HEK293 (cell line): ENCODE results near the gene SPHK1.
A peak's percentile ranks its signal among the peaks of the same experiment; 100 is the strongest.

ENCODE experiments used
- GLI4 ChIP-seq: fragments of 450-650 bp; formaldehyde crosslinking; IDR thresholded peaks from 2 replicates; pipeline ENCODE4 v1.5.1; 2016; ENCODE audit warnings: missing biosample characterization, missing genetic modification characterization
- HOXD13 ChIP-seq: sonication (generic); formaldehyde crosslinking; IDR thresholded peaks from 2 replicates; pipeline ENCODE4 v1.8.0; 2022; ENCODE audit warnings: missing genetic modification reagents, borderline replicate concordance
- KLF1 ChIP-seq: fragments of 450-650 bp; formaldehyde crosslinking; IDR thresholded peaks from 2 replicates; pipeline ENCODE4 v1.5.1; 2016; ENCODE audit warnings: missing biosample characterization, missing genetic modification characterization
- KLF16 ChIP-seq: fragments of 450-650 bp; formaldehyde crosslinking; IDR thresholded peaks from 2 replicates; pipeline ENCODE4 v1.5.1; 2017; ENCODE audit warnings: missing biosample characterization, missing genetic modification characterization
- TCF7L2 ChIP-seq: IDR thresholded peaks from 2 replicates; pipeline ENCODE4 v1.6.1; 2011; ENCODE audit warnings: low read depth, mild to moderate bottlenecking, inconsistent platforms, low read length, moderate library complexity, borderline replicate concordance
- YY1 ChIP-seq: fragments of 450-650 bp; formaldehyde crosslinking; IDR thresholded peaks from 2 replicates; pipeline ENCODE4 v1.5.1; 2018; ENCODE audit warnings: missing biosample characterization, missing genetic modification characterization
- ZEB2 ChIP-seq: fragments of 450-650 bp; formaldehyde crosslinking; IDR thresholded peaks from 2 replicates; pipeline ENCODE4 v1.5.1; 2016; ENCODE audit warnings: missing biosample characterization, missing genetic modification characterization
- ZFHX2 ChIP-seq: fragments of 450-650 bp; formaldehyde crosslinking; conservative IDR thresholded peaks from 2 replicates; pipeline ENCODE4 v1.5.1; 2016; ENCODE audit warnings: missing biosample characterization, missing genetic modification characterization
- ZFP41 ChIP-seq: fragments of 450-650 bp; formaldehyde crosslinking; IDR thresholded peaks from 2 replicates; pipeline ENCODE4 v1.5.1; 2016; ENCODE audit warnings: missing biosample characterization, missing genetic modification characterization, borderline replicate concordance
- ZIC2 ChIP-seq: fragments of 450-650 bp; formaldehyde crosslinking; IDR thresholded peaks from 2 replicates; pipeline ENCODE4 v1.5.1; 2016; ENCODE audit warnings: missing biosample characterization, missing genetic modification characterization
- ZNF169 ChIP-seq: fragments of 450-650 bp; formaldehyde crosslinking; IDR thresholded peaks from 2 replicates; pipeline ENCODE4 v1.5.1; 2016; ENCODE audit warnings: missing biosample characterization, missing genetic modification characterization
- ZNF211 ChIP-seq: fragments of 450-650 bp; formaldehyde crosslinking; IDR thresholded peaks from 2 replicates; pipeline ENCODE4 v1.5.1; 2016; ENCODE audit warnings: low read depth, missing biosample characterization, missing genetic modification characterization
- ZNF354C ChIP-seq: fragments of 450-650 bp; formaldehyde crosslinking; IDR thresholded peaks from 2 replicates; pipeline ENCODE4 v1.5.1; 2016; ENCODE audit warnings: missing biosample characterization, missing genetic modification characterization, low read depth, borderline replicate concordance
- ZNF404 ChIP-seq: fragments of 450-650 bp; formaldehyde crosslinking; IDR thresholded peaks from 2 replicates; pipeline ENCODE4 v1.5.1; 2017; ENCODE audit warnings: missing biosample characterization, missing genetic modification characterization
- ZNF530 ChIP-seq: fragments of 450-650 bp; formaldehyde crosslinking; IDR thresholded peaks from 2 replicates; pipeline ENCODE4 v1.5.1; 2016; ENCODE audit warnings: low read depth, missing biosample characterization, missing genetic modification characterization
- ZNF610 ChIP-seq: fragments of 450-650 bp; formaldehyde crosslinking; IDR thresholded peaks from 2 replicates; pipeline ENCODE4 v1.5.1; 2016; ENCODE audit warnings: missing biosample characterization, missing genetic modification characterization, borderline replicate concordance
- ZNF664 ChIP-seq: fragments of 450-650 bp; formaldehyde crosslinking; IDR thresholded peaks from 2 replicates; pipeline ENCODE4 v1.5.1; 2016; ENCODE audit warnings: missing biosample characterization, missing genetic modification characterization
- ZNF776 ChIP-seq: fragments of 450-650 bp; formaldehyde crosslinking; IDR thresholded peaks from 2 replicates; pipeline ENCODE4 v1.5.0; 2017; ENCODE audit warnings: missing biosample characterization, missing genetic modification characterization, borderline replicate concordance
- ZNF791 ChIP-seq: fragments of 450-650 bp; formaldehyde crosslinking; IDR thresholded peaks from 2 replicates; pipeline ENCODE4 v1.5.1; 2016; ENCODE audit warnings: missing biosample characterization, missing genetic modification characterization
- ZNF843 ChIP-seq: fragments of 450-650 bp; formaldehyde crosslinking; IDR thresholded peaks from 2 replicates; pipeline ENCODE4 v1.5.1; 2016; ENCODE audit warnings: missing biosample characterization, missing genetic modification characterization
- ZSCAN23 ChIP-seq: fragments of 450-650 bp; formaldehyde crosslinking; IDR thresholded peaks from 2 replicates; pipeline ENCODE4 v1.5.1; 2016; ENCODE audit warnings: missing biosample characterization, missing genetic modification characterization
- TF ChIP-seq, protein P1 (sequence below): fragments of 450-650 bp; formaldehyde crosslinking; IDR thresholded peaks from 2 replicates; pipeline ENCODE4 v1.5.1; 2016; ENCODE audit warnings: missing biosample characterization, missing genetic modification characterization
- TF ChIP-seq, protein P2 (sequence below): IDR thresholded peaks from 2 replicates; pipeline ENCODE4 v1.6.1; 2011; ENCODE audit warnings: mild to moderate bottlenecking, low read depth, low read length, borderline replicate concordance
- TF ChIP-seq, protein P3 (sequence below): fragments of 450-650 bp; formaldehyde crosslinking; IDR thresholded peaks from 2 replicates; pipeline ENCODE4 v1.5.1; 2016; ENCODE audit warnings: missing biosample characterization, missing genetic modification characterization, low read depth
- TF ChIP-seq, protein P4 (sequence below): fragments of 450-650 bp; formaldehyde crosslinking; IDR thresholded peaks from 2 replicates; pipeline ENCODE4 v1.5.1; 2016; ENCODE audit warnings: missing biosample characterization, missing genetic modification characterization
- TF ChIP-seq, protein P5 (sequence below): fragments of 450-650 bp; formaldehyde crosslinking; conservative IDR thresholded peaks from 2 replicates; pipeline ENCODE4 v1.5.1; 2016; ENCODE audit warnings: low read depth, missing biosample characterization, missing genetic modification characterization
- TF ChIP-seq, protein P6 (sequence below): fragments of 450-650 bp; formaldehyde crosslinking; IDR thresholded peaks from 2 replicates; pipeline ENCODE4; 2016; ENCODE audit warnings: missing biosample characterization, missing genetic modification characterization
- TF ChIP-seq, protein P7 (sequence below): sonication (generic); formaldehyde crosslinking; IDR thresholded peaks from 2 replicates; pipeline ENCODE4 v1.8.1; 2022; ENCODE audit warnings: mild to moderate bottlenecking, moderate library complexity, missing genetic modification reagents

Gene SPHK1

DNA sequence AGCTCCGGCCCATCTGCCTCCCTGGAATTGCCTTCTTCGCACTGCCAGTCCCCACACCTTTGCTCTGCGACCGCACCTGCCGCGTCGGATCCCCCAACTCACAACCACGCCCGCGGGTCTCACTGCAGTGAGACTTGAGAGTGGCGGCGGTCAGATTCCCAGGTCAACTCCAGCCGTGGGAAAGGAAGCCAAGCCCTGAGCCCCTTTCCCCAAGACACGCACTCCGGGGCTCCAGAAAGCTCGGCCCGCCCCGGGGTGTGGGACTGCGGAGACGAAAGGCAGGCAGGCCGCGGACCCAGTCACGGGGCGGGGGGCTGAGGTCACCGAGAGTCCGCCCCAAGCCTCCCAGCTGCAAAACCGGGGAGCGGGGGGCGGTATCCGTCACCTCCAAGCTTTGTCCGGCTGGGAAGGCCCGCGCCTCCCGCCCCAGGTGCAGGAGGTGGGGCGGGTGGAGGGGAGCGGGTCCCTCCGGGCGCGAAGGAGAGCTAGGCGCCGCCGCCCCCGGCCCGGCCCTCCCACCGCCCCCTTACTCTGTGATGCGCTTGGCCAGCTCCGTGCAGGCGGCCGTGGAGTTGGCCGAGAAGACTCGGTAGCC, 31.3 kb upstream of the SPHK1 start (continued):
- TF ChIP-seq ZNF169 (tag by site-specific recombination) (no peak), HOXD13 (CRISPR knock-in tag) (no peak), YY1 (tag by site-specific recombination) (no peak), KLF1 (tag by site-specific recombination) (peak; percentile 18), ZNF354C (tag by site-specific recombination) (no peak), ZSCAN23 (tag by site-specific recombination) (no peak), ZIC2 (tag by site-specific recombination) (no peak), ZNF664 (tag by site-specific recombination) (no peak), ZNF530 (tag by site-specific recombination) (no peak), ZNF211 (tag by site-specific recombination) (no peak), ZNF776 (tag by site-specific recombination) (no peak), ZNF791 (no peak), GLI4 (tag by site-specific recombination) (no peak), KLF16 (tag by site-specific recombination) (no peak), ZFHX2 (tag by site-specific recombination) (peak; percentile 19; the same call in 1 of the 2 replicates), ZFP41 (tag by site-specific recombination) (no peak), TCF7L2 (no peak), ZNF843 (no peak), ZNF610 (tag by site-specific recombination) (no peak), ZNF404 (tag by site-specific recombination) (no peak), ZEB2 (no peak)
- TF ChIP-seq, protein P1, sequence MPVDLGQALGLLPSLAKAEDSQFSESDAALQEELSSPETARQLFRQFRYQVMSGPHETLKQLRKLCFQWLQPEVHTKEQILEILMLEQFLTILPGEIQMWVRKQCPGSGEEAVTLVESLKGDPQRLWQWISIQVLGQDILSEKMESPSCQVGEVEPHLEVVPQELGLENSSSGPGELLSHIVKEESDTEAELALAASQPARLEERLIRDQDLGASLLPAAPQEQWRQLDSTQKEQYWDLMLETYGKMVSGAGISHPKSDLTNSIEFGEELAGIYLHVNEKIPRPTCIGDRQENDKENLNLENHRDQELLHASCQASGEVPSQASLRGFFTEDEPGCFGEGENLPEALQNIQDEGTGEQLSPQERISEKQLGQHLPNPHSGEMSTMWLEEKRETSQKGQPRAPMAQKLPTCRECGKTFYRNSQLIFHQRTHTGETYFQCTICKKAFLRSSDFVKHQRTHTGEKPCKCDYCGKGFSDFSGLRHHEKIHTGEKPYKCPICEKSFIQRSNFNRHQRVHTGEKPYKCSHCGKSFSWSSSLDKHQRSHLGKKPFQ: no peak
- TF ChIP-seq, protein P2, sequence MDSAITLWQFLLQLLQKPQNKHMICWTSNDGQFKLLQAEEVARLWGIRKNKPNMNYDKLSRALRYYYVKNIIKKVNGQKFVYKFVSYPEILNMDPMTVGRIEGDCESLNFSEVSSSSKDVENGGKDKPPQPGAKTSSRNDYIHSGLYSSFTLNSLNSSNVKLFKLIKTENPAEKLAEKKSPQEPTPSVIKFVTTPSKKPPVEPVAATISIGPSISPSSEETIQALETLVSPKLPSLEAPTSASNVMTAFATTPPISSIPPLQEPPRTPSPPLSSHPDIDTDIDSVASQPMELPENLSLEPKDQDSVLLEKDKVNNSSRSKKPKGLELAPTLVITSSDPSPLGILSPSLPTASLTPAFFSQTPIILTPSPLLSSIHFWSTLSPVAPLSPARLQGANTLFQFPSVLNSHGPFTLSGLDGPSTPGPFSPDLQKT: no peak
- TF ChIP-seq, protein P3, sequence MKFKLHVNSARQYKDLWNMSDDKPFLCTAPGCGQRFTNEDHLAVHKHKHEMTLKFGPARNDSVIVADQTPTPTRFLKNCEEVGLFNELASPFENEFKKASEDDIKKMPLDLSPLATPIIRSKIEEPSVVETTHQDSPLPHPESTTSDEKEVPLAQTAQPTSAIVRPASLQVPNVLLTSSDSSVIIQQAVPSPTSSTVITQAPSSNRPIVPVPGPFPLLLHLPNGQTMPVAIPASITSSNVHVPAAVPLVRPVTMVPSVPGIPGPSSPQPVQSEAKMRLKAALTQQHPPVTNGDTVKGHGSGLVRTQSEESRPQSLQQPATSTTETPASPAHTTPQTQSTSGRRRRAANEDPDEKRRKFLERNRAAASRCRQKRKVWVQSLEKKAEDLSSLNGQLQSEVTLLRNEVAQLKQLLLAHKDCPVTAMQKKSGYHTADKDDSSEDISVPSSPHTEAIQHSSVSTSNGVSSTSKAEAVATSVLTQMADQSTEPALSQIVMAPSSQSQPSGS: no peak
- TF ChIP-seq, protein P4, sequence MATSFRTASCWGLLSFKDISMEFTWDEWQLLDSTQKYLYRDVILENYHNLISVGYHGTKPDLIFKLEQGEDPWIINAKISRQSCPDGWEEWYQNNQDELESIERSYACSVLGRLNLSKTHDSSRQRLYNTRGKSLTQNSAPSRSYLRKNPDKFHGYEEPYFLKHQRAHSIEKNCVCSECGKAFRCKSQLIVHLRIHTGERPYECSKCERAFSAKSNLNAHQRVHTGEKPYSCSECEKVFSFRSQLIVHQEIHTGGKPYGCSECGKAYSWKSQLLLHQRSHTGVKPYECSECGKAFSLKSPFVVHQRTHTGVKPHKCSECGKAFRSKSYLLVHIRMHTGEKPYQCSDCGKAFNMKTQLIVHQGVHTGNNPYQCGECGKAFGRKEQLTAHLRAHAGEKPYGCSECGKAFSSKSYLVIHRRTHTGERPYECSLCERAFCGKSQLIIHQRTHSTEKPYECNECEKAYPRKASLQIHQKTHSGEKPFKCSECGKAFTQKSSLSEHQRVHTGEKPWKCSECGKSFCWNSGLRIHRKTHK: no peak
- TF ChIP-seq, protein P5, sequence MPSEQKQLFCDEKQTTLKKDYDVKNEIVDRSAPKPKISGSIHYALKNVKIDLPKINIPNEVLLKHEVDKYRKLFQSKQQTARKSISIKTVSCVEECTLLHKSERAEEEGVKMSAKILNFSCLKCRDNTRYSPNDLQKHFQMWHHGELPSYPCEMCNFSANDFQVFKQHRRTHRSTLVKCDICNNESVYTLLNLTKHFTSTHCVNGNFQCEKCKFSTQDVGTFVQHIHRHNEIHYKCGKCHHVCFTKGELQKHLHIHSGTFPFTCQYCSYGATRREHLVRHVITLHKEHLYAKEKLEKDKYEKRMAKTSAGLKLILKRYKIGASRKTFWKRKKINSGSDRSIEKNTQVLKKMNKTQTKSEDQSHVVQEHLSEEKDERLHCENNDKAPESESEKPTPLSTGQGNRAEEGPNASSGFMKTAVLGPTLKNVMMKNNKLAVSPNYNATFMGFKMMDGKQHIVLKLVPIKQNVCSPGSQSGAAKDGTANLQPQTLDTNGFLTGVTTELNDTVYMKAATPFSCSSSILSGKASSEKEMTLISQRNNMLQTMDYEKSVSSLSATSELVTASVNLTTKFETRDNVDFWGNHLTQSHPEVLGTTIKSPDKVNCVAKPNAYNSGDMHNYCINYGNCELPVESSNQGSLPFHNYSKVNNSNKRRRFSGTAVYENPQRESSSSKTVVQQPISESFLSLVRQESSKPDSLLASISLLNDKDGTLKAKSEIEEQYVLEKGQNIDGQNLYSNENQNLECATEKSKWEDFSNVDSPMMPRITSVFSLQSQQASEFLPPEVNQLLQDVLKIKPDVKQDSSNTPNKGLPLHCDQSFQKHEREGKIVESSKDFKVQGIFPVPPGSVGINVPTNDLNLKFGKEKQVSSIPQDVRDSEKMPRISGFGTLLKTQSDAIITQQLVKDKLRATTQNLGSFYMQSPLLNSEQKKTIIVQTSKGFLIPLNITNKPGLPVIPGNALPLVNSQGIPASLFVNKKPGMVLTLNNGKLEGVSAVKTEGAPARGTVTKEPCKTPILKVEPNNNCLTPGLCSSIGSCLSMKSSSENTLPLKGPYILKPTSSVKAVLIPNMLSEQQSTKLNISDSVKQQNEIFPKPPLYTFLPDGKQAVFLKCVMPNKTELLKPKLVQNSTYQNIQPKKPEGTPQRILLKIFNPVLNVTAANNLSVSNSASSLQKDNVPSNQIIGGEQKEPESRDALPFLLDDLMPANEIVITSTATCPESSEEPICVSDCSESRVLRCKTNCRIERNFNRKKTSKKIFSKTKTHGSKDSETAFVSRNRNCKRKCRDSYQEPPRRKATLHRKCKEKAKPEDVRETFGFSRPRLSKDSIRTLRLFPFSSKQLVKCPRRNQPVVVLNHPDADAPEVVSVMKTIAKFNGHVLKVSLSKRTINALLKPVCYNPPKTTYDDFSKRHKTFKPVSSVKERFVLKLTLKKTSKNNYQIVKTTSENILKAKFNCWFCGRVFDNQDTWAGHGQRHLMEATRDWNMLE (tag by site-specific recombination): no peak
- TF ChIP-seq, protein P6, sequence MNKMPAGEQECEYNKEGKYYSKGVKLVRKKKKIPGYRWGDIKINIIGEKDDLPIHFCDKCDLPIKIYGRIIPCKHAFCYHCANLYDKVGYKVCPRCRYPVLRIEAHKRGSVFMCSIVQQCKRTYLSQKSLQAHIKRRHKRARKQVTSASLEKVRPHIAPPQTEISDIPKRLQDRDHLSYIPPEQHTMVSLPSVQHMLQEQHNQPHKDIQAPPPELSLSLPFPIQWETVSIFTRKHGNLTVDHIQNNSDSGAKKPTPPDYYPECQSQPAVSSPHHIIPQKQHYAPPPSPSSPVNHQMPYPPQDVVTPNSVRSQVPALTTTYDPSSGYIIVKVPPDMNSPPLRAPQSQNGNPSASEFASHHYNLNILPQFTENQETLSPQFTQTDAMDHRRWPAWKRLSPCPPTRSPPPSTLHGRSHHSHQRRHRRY (tag by site-specific recombination): no peak
- TF ChIP-seq, protein P7, sequence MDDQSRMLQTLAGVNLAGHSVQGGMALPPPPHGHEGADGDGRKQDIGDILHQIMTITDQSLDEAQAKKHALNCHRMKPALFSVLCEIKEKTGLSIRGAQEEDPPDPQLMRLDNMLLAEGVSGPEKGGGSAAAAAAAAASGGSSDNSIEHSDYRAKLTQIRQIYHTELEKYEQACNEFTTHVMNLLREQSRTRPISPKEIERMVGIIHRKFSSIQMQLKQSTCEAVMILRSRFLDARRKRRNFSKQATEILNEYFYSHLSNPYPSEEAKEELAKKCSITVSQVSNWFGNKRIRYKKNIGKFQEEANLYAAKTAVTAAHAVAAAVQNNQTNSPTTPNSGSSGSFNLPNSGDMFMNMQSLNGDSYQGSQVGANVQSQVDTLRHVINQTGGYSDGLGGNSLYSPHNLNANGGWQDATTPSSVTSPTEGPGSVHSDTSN (CRISPR knock-in tag): 0 out of 2 replicates have a peak, but pooled peaks have one; percentile 24
